NCI-H2081 (cell line): ENCODE data around the gene HOXB4.
"Not testable (repeated sequence)": the region's sequence is repeated elsewhere in the genome, so short reads cannot be mapped to it uniquely, and the experiment has no call there.

Experiments used
- DNase-seq, 2 experiments: peaks; one replicate each; lab custom pipeline; 2025; lab: John Stamatoyannopoulos, UW

The HOXB4 gene

DNA sequence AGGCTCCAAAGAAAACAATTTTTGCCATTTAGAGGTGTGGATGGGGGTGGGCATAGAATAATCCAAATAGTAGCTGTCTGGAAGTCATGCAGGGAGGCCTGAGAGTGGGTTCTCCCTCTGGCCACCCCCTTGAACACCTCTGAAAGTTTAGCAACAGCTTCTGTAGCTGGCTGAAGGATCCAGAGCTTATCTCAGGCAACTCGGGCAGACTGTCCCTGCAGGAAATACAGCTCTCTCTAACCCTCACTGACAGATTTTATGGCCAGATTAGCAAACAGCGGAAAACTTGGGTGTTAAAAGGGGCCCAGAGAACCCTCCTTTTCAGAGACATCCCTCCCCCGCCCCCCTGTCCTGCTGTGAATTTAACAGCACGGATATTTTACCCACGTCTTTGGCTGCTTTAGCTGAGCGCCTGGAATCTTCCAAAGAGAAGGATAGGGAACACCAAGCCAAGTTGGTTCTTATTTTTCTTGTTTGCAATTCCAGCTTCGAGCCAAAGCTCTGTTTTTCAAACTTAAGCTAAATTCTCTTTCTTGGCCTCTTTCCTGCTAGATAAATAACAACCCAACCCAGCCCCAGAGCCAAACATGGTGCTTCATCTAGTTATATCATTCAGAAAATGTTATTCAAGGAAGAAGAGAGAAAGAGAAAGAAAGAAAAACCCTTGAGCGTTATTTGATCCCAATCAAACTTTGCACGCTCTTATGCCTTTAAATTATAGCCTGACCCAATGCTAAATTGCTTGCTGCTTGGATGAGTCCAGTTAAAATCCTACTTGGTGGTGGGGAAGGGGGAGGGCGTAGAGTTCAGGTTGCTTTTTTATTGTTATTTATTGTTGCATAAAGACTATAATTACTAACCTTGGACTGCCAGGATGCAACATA lies 31.0 kb downstream of the HOXB4 start:
- DNase-seq, result peak; percentile 82 to 95

DNA sequence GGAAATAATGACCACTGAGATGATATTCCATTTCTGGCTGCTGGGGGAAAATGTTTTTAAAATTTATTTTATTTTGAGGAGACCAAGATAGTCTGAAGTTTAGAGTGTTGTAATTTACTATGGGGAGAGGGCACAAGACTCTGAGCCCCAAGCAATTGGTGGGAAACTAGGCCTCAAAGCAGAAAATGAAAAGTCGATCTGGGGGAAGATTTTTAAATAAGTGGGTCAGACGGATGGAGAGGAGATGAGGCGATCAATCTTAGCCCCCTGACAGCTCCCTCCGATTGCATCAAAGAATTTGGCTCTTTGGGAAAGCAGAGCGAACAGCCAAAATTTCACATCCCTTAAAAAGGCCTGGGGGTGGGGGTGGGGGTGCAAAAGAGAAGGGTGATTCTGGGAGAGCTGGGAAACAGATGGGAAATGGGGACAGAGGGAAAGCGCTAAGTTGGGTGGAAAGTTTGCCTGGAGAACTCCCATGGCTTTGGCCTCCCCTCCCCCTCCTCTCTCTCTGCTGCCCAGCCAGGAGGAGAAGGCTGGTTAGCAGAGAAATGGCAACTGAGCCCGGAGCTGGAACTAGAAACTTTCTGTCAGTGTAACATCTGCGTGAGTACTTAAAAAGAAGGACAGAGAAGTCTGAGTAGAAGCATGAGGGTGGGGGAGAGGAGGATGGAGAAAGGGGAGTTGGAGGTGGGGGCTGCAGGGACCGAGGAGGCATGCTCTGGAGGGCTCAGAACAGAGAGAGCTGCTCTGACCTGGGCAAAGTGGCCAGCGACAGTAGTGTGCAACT lies 31.8 kb downstream of the HOXB4 start:
- no peak for DNase-seq

DNA sequence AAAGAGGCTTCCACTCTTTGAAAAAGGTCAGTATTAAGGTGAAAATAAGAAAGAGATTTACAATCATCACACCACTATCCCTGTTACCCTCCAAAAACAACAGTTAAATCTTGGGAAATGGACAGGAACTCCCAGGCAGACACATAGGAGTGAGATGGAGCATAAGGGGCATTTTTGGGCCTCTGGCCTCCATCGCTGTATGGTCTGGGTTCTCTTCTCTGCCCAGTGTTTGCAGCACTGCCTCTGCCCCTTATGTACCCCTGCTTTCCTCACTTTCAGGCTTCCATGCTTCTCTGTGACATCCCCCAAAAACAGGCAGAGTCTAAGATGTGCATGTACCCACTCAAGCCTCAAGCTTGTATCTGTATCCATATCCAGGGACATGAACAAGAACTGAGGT lies 32.6 kb downstream of the HOXB4 start:
- DNase-seq, result no peak

DNA sequence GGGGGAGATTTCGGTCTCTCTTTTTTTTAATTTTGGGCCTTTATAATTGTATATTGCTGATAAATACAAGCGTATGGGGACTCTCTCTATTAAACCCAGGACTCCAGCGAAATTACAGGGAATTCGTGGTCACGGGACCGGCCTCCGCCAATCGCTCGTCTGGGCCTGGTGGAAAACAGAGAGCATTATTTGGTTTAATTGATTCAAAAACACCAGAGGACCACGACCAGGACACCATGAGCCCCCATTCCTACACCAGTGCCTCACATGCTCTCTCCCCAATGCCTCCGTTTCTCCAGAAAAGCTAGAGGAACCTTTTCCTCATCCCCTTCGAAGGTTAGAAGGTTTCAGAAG lies 33.2 kb downstream of the HOXB4 start, which contains the start of gene HOXB2:
TSS of gene HOXB2 (minus strand) at position 88 of the 354 bp plus-strand sequence. CDS start 198 bp downstream, outside the sequence.
- peak; percentile 77 to 88 for DNase-seq

DNA sequence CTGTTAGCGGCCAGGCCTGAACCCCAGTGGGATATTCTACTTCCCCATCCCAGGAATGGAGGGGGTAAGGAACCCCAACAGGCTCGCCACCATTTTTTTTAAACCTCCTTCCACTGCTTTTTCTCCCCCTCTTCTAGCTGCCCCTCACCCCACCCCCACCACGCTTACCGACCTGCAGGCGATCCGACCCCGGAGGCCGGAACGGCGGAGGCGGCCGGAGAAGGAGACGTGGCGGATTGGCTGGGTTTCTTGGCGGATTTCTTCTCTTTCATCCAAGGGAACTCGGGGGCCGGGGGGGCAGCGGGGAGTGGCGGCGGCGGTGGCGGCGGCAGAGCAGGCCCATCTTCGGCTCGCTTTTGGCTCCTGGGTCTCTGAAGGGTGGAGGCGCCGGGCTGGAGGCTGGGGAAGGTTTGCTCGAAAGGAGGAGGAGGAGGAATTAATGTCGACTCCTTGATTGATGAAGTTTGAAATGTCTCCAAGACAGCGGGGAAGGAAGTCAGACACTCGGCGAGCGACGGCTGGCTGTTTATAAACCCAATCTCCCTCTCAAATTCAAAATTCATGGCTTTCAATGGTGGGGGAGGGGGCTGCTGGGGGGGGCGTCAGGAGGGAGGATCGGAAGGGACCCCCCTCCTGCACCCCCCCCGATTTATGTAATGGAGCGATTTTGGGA lies 33.7 kb downstream of the HOXB4 start:
- peak in 1 of 2 experiments; percentile 77 for DNase-seq

DNA sequence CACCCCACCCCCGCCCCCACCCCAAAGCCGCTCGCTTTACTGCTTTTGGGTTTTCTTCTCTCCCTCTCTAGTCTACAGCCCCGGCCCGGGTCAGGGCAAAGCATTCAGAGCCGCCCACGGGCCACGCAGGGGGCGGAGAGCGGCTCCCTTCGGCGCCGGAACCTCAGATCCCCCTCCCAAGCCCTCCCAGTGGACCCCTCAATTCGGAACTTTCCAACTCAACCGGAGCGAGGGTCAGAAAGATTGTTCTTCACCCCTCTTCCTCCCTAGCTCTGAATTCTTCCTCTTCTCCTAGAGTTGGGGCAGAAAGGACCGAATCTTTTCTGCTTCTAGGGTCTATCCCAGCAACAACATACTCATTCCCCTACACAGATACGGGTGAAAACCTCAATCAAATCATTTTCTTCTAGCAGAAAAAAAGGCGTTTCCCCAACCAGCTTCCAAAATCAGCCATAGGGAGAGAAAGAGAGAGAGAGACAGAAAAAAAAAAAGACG lies 34.2 kb downstream of the HOXB4 start:
- DNase-seq, result peak in 1 of 2 experiments; percentile 39

DNA sequence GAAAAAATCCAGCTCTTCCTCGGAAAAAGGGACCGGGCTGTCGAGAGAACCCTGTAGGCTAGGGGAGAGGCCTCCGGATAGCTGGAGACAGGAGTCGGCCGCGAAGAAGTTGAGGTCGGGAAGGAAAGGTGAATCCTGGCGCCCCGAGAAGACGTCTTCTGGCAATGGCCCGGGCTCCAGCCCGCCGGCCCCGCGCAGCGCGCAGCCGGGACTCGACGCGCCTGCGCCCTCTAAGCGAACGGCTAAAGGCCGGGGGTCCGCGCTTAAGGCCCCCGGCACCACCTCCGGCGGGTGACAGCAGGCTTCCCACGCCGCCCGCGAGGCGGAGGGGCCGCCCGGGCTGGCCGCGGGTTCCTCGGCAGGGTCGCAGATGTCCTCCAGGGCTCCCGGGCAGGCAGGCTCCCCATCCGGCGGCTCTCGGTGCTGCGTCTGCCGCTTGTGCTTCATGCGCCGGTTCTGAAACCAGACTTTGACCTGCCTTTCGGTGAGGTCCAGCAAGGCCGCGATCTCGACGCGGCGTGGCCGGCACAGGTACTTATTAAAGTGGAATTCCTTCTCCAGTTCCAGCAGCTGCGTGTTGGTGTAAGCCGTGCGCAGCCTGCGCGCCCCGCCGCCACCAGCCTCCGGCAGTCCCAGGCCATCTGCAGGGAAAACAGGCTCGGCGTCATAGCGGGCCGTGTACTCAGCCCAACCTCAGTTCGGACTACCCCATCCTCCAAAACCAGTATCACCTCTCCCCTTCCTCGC lies 34.9 kb downstream of the HOXB4 start:
- DNase-seq, result peak in 1 of 2 experiments; percentile 55

DNA sequence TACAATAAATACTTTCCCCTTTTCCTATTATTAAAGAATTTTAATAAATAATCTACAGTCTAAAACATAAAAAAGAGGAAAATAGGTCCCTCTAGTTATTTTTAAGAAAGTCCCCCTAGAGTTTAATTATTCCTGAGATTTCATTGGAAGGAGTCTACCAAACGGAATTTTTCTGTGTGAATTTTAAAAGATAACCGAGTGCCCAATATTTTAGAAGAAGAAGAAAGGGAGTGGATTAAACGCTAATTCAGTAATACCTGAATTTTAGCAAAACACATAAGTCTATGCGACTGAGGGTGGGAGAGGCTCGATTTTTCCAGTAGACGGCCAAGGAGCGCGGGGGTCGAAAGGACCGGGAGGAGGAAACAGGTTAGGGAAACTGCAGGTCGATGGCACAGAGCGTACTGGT lies 35.4 kb downstream of the HOXB4 start:
- DNase-seq, result no peak

DNA sequence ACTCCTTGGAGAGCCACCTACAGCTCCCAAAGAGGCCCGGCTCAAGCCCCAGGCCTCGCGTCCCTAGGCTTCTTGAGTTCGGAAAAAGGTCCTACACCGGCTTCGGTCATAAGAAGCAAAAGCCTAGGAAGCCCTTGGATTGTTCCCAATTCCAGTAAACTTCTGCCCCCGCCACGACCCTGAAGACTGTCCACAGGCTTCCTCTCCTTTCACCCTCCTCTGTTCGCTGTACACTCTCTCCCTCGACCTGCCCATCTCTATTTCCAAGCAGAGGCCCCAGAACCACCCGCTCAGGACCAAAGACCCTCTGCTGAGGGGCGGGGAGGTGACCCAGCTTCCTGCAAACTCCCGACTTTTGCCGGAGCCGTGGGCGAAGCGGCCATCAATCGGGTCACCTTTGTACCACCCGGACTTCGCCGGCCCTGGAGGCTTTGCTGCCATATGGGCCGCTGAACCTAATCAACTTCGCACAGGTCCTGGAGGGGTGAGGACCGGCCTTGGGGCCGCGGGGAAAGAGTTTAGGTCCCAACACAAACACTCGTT lies 36.0 kb downstream of the HOXB4 start:
- peak in 1 of 2 experiments; percentile 35 for DNase-seq

DNA sequence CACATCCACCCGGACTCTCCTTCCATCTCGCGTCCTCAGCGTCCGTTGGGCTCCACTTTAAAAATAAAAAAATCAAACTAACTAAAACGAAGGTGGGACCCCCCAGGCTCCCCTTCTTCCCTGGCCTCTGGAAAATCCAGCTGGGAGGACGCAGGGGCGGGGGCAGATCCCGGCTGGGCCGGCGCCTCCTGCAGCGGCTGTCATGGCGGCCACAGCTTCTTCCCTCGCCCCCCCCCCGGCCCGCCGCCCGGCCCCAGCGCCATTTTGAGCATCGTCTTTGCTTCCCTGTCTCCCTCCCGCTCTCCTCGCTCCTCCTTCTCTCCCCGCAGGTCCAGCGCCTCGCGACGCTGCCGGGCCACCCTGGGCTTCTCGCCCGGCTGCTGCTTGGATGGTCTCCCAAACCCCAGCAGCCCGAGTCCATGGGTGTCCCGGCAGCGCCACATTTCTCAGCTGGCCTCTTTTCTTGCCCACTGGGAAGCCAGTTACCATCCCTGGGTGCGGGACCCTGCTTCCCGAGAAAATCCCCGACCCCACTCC lies 36.5 kb downstream of the HOXB4 start:
- peak in 1 of 2 experiments; percentile 77 for DNase-seq

DNA sequence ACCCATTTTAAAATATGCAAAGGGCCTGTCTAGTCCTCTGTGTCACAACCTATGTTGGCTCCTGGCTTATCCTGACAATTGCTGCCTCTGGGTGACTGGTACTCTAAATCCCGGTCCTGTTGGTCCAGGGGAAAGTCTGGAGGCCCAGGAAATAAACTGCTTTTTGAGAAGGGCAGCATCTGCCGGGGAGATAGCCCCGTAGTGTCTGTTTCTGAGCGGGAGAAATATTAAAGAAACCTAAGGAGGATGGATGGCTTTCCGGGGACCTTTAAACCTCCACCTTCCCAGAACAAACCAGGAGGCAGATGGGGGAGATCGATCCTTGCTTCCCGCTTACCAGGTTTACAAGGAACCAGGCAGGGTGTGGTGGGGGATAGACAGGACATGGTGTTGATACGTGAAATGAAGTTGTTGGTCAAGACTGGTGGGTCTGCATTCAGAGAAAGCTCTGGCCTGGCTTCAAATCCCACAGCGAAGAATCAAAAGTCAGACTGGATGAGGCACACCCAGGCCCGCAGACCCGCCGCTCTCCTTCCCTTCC lies 37.0 kb downstream of the HOXB4 start:
- DNase-seq, result no peak

DNA sequence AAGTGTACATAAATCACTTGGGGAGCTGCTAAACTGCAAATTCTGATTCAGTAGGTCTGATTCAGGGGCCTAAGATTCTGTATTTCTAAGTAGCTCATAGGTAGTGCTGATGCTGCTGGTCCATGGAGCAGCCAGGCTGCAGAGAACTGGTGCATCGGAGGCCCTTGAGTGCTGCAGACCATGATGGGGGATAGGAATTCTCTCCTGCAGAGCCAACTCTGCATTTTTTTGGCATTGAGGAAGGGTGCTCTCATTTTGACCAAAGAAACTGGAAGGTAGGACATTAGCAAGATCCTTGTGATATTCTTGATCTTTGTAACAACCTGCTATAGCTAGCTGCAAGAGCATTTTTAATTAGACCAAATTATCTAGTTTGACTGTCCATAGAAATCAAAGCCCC lies 37.9 kb downstream of the HOXB4 start:
- DNase-seq, result no peak

DNA sequence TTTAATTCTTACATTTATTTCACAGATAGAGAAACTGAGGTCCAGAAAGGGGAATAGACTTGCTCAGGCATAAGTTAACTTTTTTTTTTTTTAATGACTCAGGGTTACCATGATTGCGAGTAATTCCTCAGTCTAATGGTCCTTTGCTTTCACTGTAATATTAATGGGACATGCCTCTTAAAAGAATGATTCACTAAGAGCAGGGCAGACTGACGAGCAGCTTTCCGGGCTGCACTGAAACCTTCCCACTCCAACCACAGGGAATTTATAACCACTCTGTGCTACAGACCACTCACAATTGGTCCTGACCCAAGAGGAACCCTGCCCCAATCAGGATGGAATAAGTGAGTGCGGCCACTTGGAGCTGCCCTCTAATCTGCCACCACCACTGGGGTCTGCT lies 39.0 kb downstream of the HOXB4 start:
- DNase-seq, result no peak

DNA sequence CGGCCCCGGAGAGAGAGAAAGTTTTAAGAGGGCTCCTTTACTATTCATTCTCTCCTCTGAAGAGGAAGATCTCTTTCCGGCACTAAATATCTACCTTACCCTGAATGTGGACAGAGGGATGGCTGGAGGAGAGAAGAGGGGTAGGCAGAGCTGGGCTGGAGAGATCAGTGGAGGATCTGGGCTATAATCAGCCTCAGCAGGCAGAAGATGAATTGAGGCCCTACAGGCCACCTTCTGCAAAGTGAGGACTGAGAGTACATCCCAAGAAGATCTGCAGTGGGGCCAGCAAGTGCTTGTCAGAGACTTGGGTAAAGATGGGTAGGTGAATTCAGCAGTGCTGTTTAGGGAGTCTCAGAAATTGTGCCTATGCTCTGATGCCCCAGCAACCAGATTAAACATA lies 40.8 kb downstream of the HOXB4 start:
- DNase-seq, result no peak

DNA sequence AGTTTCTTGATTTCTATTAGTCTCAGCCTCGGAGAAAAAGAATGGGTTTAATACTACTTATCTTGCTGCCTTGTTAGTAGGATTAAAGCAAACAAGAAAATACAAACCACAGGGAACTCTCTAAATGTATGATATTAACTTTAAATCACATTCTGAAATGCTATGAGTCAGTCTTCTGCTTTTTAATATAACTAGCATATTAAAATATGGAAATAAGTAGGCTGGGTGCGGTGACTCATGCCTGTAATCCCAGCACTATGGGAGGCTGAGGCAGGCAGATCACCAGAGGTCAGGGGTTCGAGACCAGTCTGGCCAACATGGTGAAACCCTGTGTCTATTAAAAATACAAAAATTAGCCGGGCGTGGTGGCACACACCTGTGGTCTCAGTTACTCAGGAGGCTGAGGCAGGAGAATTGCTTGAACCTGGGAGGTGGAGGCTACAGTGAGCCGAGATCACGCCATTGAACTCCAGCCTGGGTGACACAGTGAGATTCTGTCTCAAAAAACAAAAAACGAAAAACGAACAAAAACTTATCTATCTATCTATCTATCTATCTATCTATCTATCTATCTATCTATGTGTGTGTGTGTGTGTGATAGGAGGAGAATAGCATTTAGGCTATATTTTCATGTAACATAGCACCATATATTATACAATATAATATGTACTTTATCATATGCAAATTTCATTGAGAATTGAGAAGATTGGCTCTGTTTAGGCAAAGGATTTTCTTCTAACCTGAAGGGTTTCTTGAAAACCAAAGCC lies 42.2 kb downstream of the HOXB4 start:
- not testable (repeated sequence) for DNase-seq

DNA sequence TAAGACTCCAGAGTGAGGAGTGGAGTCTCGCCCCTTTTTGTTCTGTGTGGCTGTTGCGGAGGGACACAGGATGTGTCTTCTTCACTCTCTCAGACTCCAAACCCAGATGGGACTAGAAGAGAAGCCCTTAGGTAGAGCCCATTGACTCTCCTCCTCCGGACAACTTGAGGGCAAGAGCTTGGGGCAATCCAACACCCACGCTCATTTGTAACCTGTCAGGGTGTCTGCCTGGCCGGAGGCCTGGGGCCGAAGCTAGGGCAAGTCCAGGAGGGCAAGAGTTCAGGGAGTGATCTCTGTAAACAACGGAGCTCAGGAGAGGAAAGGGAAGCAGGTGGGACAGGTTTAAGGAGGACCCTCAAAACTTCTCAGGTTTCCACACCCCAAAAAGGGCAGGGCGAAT lies 45.9 kb downstream of the HOXB4 start:
- no peak for DNase-seq

DNA sequence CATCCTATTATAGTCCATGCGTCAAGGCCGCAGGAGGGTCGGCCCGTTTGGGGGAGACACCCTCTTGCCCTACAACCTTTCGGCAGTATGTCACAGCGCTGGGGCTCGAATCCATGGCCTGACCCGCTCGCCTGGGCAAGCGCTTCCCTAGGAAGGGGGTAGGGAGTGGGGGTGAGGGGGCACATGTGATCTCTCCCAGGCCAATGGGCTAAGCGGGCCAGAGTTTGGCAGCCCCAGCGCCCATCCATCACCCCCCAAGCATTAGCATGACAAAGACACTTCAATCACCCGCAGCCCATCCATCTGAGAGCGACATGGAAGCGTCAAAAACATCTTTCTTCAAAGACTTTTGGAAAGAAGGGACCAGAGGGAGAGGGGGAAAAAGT lies 47.3 kb downstream of the HOXB4 start, which contains the start of gene HOXB1:
TSS of gene HOXB1 (minus strand) at position 125 of the 386 bp plus-strand sequence. CDS start at position 18, 107 bp downstream.
- DNase-seq, result no peak

DNA sequence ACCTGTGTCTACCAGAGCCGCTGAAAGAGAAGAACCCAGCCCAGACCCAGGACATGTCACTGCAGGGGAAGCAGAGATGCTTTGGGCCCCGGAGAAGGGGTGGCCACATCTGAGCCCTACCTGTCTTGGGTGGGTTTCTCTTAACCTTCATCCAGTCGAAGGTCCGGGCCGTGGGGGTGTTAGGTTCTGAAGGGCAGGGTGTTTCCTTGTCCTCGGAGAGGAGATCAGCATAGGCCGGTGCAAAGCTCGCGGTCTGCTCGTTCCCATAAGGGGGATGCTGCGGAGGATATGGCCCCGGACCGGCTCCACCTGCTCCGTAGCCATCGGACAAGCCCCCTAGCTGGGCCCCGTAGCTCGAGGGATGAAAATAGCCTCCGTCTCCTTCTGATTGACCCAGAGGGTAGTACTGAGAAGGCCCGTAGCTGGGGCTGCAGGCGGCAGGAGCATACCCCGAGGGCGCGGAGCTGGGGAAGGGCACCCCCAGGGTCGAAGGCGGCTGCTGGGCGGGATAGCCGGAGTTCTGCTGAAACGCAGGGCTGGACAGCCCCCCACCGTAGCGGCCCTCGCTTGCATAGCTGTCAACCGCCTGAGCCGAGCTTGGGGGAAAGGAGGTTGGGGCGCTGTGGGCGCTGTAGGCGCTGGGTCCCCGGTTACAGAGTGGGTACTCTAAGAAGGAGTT lies 47.8 kb downstream of the HOXB4 start:
- no peak for DNase-seq

DNA sequence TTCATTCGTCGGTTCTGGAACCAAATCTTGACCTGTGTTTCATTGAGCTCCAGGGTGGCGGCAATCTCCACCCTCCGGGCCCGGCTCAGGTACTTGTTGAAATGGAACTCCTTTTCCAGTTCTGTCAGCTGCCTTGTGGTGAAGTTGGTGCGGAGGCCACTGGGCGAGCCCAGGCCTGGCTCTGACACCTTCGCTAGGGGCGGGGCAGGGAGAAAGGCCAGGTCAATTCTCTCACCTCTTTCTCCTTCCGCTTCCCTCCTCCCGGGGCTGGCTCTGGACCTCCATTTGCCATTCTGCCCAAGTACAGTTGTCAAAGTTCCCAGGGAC lies 48.5 kb downstream of the HOXB4 start:
- DNase-seq, result no peak
